A549 (cell line): ENCODE measurements around the gene OR4M1. TPM values are rescaled to one million over a fixed set of nuclear protein-coding genes. Genes with fewer than 3 reads are reported as not detected.
"Not testable (repeated sequence)": the region's sequence is repeated elsewhere in the genome, so short reads cannot be mapped to it uniquely, and the experiment has no call there.

Experiments used
- ATAC-seq, 2 experiments: fragments of 200-7000 bp in 1 of 2; fragments of >200 bp in 1 of 2; cut with Nextera tagmentation in 1 of 2; cut with Tn5 transposase in 1 of 2; 3 replicates each; pipeline versions ENCODE4 v1.8.0 to v1.9.1; 2018 to 2020; ENCODE audit warnings: mild to moderate bottlenecking in 1 of 2, moderate library complexity in 1 of 2
- CTCF ChIA-PET: fragments of 300-600 bp; sonication (Branson Sonifier 250); formaldehyde crosslinking; extraction: SDS; loops from one replicate; lab custom pipeline; 2021; ENCODE audit warnings: antibody characterized with exemption, inconsistent platforms; lab: Yijun Ruan, JAX
- POLR2A ChIA-PET: fragments of 350-600 bp; formaldehyde crosslinking; extraction: SDS; loops from one replicate; lab custom pipeline; 2021; ENCODE audit warnings: antibody characterized with exemption, inconsistent platforms; lab: Yijun Ruan, JAX
- DNase-seq, 2 experiments: peaks; one replicate each; pipeline versions ENCODE4 v3.0.0 to v3.0.0-alpha.2; 2011 to 2016; ENCODE audit warnings: low read depth in 1 of 2, low spot score in 1 of 2
- FAIRE-seq: peaks from 2 replicates; lab custom pipeline; 2011; peaks lifted over from hg19 to GRCh38; lab: Jason Lieb, UNC
- H3K27ac ChIP-seq, 2 experiments: fragments of >200 bp; sonication (Bioruptor Twin); formaldehyde crosslinking; 3 replicates each; pipeline ENCODE4 v1.5.1; 2016 to 2017
- H3K4me1 ChIP-seq: fragments of >200 bp; sonication (Bioruptor Twin); formaldehyde crosslinking; 3 replicates; pipeline ENCODE4 v1.6.1; 2016
- H3K4me2 ChIP-seq: fragments of >200 bp; sonication (Bioruptor Twin); formaldehyde crosslinking; 3 replicates; pipeline ENCODE4 v1.6.1; 2016
- H3K4me3 ChIP-seq: fragments of >200 bp; sonication (Bioruptor Twin); formaldehyde crosslinking; 3 replicates; pipeline ENCODE4 v1.5.1; 2016
- H3K9me3 ChIP-seq: fragments of >200 bp; sonication (Bioruptor Twin); formaldehyde crosslinking; 3 replicates; pipeline ENCODE4 v1.6.1; 2016
- CEBPB ChIP-seq, 2 experiments: fragments of >200 bp in 1 of 2; sonication (Bioruptor Twin) in 1 of 2; formaldehyde crosslinking in 1 of 2; IDR thresholded peaks; 2 replicates each; pipeline ENCODE4 v1.6.1; 2012 to 2016
- CTCF ChIP-seq: fragments of >200 bp; sonication (Bioruptor Twin); formaldehyde crosslinking; IDR thresholded peaks from 3 replicates; pipeline ENCODE4 v1.5.1; 2016
- EHMT2 ChIP-seq: fragments of 200-600 bp; sonication (generic); IDR thresholded peaks from 2 replicates; pipeline ENCODE4 v1.6.1; 2016; ENCODE audit warnings: antibody characterized with exemption, low read depth, mild to moderate bottlenecking, moderate library complexity
- ESRRA ChIP-seq: fragments of 150-350 bp; IDR thresholded peaks from 2 replicates; pipeline ENCODE4 v1.6.1; 2014; ENCODE audit warnings: mild to moderate bottlenecking, low read length, borderline replicate concordance
- FOSB ChIP-seq: fragments of 250-450 bp; sonication (Bioruptor Pico); IDR thresholded peaks from 2 replicates; pipeline ENCODE4 v1.5.0; 2020; ENCODE audit warnings: mild to moderate bottlenecking, moderate library complexity
- HOXA7 ChIP-seq: fragments of 250-450 bp; sonication (Bioruptor Pico); IDR thresholded peaks from 2 replicates; pipeline ENCODE4 v1.5.0; 2020; ENCODE audit warnings: mild to moderate bottlenecking, moderate library complexity
- HOXB5 ChIP-seq: fragments of 250-450 bp; sonication (Bioruptor Pico); IDR thresholded peaks from 2 replicates; pipeline ENCODE4 v1.5.0; 2020; ENCODE audit warnings: mild to moderate bottlenecking, moderate library complexity
- MAFK ChIP-seq: fragments of 450-650 bp; IDR thresholded peaks from 2 replicates; pipeline ENCODE4 v1.6.1; 2014; ENCODE audit not compliant: partially characterized antibody
- MAZ ChIP-seq: fragments of 150-350 bp; IDR thresholded peaks from 2 replicates; pipeline ENCODE4 v1.6.1; 2014; ENCODE audit warnings: antibody characterized with exemption, low read depth, low read length, borderline replicate concordance
- NR3C1 ChIP-seq: fragments of >200 bp; sonication (Bioruptor Twin); formaldehyde crosslinking; IDR thresholded peaks from 3 replicates; pipeline ENCODE4 v1.6.1; 2017
- PHF8 ChIP-seq: fragments of 200-600 bp; sonication (generic); IDR thresholded peaks from 2 replicates; pipeline ENCODE4 v1.6.1; 2016; ENCODE audit warnings: low read depth, mild to moderate bottlenecking, antibody characterized with exemption, moderate library complexity, borderline replicate concordance
- POLR2A ChIP-seq: IDR thresholded peaks from 2 replicates; pipeline ENCODE4 v1.6.1; 2012; ENCODE audit warnings: mild to moderate bottlenecking, low read length
- POLR2AphosphoS2 ChIP-seq: conservative IDR thresholded peaks from 2 replicates; pipeline ENCODE4 v1.6.1; 2012; ENCODE audit warnings: low read length, improper control_type of control experiment, inconsistent platforms
- RFX5 ChIP-seq: fragments of 450-650 bp; IDR thresholded peaks from 2 replicates; pipeline ENCODE4 v1.7.1; 2014; ENCODE audit warnings: antibody characterized with exemption, mild to moderate bottlenecking, moderate library complexity
- RNF2 ChIP-seq: fragments of 200-600 bp; sonication (generic); IDR thresholded peaks from 2 replicates; pipeline ENCODE4 v1.6.1; 2016; ENCODE audit warnings: low read depth, mild to moderate bottlenecking, antibody characterized with exemption, moderate library complexity, borderline replicate concordance
- SMC3 ChIP-seq: fragments of >200 bp; sonication (Bioruptor Twin); formaldehyde crosslinking; IDR thresholded peaks from 3 replicates; pipeline ENCODE4 v1.6.1; 2018; ENCODE audit warnings: inconsistent platforms
- SREBF2 ChIP-seq: fragments of 450-650 bp; IDR thresholded peaks from 2 replicates; pipeline ENCODE4 v1.6.1; 2014; ENCODE audit warnings: mild to moderate bottlenecking, moderate library complexity
- ZSCAN20 ChIP-seq: fragments of 250-450 bp; sonication (Bioruptor Pico); IDR thresholded peaks from 2 replicates; pipeline ENCODE4 v1.8.0; 2022; ENCODE audit warnings: mild to moderate bottlenecking, moderate library complexity
- WGBS: methylation state at CpG from one replicate; pipeline ENCODE4 v1.1.6; 2017; ENCODE audit errors: missing lambda C conversion rate; 5-methylcytosine and 5-hydroxymethylcytosine counted together
- polyA plus RNA-seq, 4 experiments: library from polyadenylated mRNA; depleted of rRNA in 3 of 4; stranded (reverse); fragments of >200 nt; fragmentation: RNase III in 1 of 4; extraction: RNeasy Plus Mini Kit Qiagen cat#74134 plus additional on column Dnase treatment in 1 of 4; gene quantifications; 2 replicates in 3 of 4; 3 replicates in 1 of 4; pipeline ENCODE4 v1.2.3, GENCODE V29; 2011 to 2017

OR4M1 gene
- polyA plus RNA-seq, 2 of the 4 experiments (the other 2 are of a cell fraction) = not detected

- FAIRE-seq = no peak
- no peak overlapping the region for H3K27ac ChIP-seq
- peak; percentile 40 to 60; a peak in 4 of 6 replicates for ATAC-seq
- POLR2A ChIA-PET = no interaction called here
- 0 out of 3 replicates have a peak, but pooled peaks cover 3% of the 10 kb centered on the region for H3K9me3 ChIP-seq
- H3K4me2 ChIP-seq = no peak overlapping the region
- H3K4me3 ChIP-seq = no peak overlapping the region
- CTCF ChIA-PET = no interaction called here
- TF ChIP-seq CEBPB (IDR thresholded peaks at IDR 0.05) = no peak
- no peak for TF ChIP-seq CTCF
- TF ChIP-seq FOSB (CRISPR knock-in tag) = no peak
- no peak for TF ChIP-seq PHF8
- TF ChIP-seq ZSCAN20 (CRISPR knock-in tag) = no peak
- TF ChIP-seq RFX5 = no peak
- no peak for TF ChIP-seq NR3C1
- no peak for TF ChIP-seq RNF2
- no peak for TF ChIP-seq SMC3
- no peak for TF ChIP-seq POLR2A
- TF ChIP-seq MAFK = no peak
- no peak for TF ChIP-seq POLR2AphosphoS2
- no peak for TF ChIP-seq SREBF2
- TF ChIP-seq MAZ = no peak
- no peak for TF ChIP-seq HOXB5 (CRISPR knock-in tag)
- no peak for TF ChIP-seq EHMT2
- no peak for TF ChIP-seq ESRRA
- no peak for TF ChIP-seq HOXA7 (CRISPR knock-in tag)
- DNase-seq = no peak
- 35% methylated on average over 13 of the region's 13 CpGs for WGBS
- H3K4me1 ChIP-seq = no peaks in the 10 kb centered on the region
These were observed 27.8 kb downstream of the OR4M1 start for GRCh38 chr14:19801118-19801464.

- H3K4me3 ChIP-seq, H3K27ac ChIP-seq, H3K9me3 ChIP-seq, CTCF ChIA-PET, DNase-seq, ATAC-seq, H3K4me2 ChIP-seq, POLR2A ChIA-PET, FAIRE-seq, H3K4me1 ChIP-seq: not testable (repeated sequence)
- WGBS = 23% methylated on average over 1 of the region's 1 CpG
These were observed 30.2 kb downstream of the OR4M1 start, which contains the start of gene OR4N2 for GRCh38 chr14:19803470-19803869. TSS of gene OR4N2 (plus strand) at chr14:19803770. CDS start at chr14:19827449, 23,679 bp downstream.

GRCh38 chr14:19813171-19813920 lies 40.0 kb downstream of the OR4M1 start:
- WGBS = 4% methylated on average over 4 of the region's 4 CpGs
- H3K27ac ChIP-seq, CTCF ChIA-PET, H3K4me2 ChIP-seq, DNase-seq, H3K4me3 ChIP-seq, H3K4me1 ChIP-seq, POLR2A ChIA-PET, H3K9me3 ChIP-seq, ATAC-seq: not testable (repeated sequence)
- FAIRE-seq = peak; percentile 73

- CTCF ChIA-PET, H3K9me3 ChIP-seq, H3K4me2 ChIP-seq, H3K4me1 ChIP-seq, FAIRE-seq, H3K27ac ChIP-seq, H3K4me3 ChIP-seq, POLR2A ChIA-PET, ATAC-seq, DNase-seq: not testable (repeated sequence)
- WGBS = 2% methylated on average over 1 of the region's 1 CpG
These were observed 46.6 kb downstream of the OR4M1 start for GRCh38 chr14:19819879-19820278.

- ATAC-seq, CTCF ChIA-PET, H3K4me3 ChIP-seq, POLR2A ChIA-PET, DNase-seq, FAIRE-seq, H3K4me2 ChIP-seq, H3K9me3 ChIP-seq, H3K4me1 ChIP-seq, H3K27ac ChIP-seq: not testable (repeated sequence)
- WGBS = 10% methylated on average over 6 of the region's 6 CpGs
These were observed 47.7 kb downstream of the OR4M1 start for GRCh38 chr14:19821016-19821415.
